ENCODE measurements around the gene CCDC174. TPM values are rescaled to one million over a fixed set of nuclear protein-coding genes. Genes with fewer than 3 reads are reported as not detected.
"Not testable (repeated sequence)": the region's sequence is repeated elsewhere in the genome, so short reads cannot be mapped to it uniquely, and the experiment has no call there.

CCDC174 gene
- total RNA-seq (2014; rRNA removed; shearing (Covaris generic)), result 8.4 and 15.6 TPM in 2 replicates

DNA sequence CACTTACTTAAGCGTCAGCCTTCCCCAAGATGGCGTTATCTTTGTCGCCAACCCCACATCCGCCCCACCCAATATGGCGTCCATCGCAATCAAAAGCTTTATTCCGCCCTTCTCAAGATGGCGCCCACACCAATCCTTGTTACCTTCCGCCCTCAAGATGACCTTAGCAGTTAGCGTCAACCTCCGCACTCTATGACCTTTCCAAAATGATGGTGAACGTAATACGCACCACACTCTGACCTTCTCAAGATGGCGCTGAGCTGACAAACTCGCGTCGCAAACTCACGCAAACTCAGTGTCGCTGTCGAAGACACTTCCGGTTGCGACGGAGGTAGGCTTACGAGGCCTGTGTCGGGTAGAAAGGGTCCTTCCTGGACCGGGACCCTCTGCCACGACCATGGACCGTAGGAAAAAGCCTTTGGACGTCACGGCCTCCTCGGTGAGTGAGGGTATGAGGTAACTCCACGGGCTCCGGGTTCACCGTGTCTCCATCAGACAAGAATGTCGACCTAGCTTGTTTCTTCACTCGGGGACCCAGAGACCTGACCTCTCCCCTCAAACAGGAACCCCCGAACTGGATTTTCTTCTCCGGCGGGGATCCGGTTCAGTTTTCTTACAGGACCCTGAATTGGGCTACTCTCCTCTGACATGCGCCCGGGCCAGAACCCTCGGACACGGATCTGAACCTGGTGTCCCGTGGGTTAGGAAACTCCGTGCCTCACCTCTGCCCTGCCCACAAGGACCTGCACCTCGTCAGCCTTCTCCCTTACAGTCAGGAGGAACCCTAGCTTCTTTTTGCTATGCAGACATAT is at the start of gene CCDC174:
TSS of gene CCDC174 (plus strand) at position 323 of the 812 bp plus-strand sequence. CDS start at position 398, 75 bp downstream.
- no peaks in the 10 kb centered on the region for H3K27me3 ChIP-seq (ENCODE audit: control insufficient read depth, insufficient read depth, low read length)
- peak within 1 kb of the TSS; percentile 94 for H3K4me3 ChIP-seq (ENCODE audit: insufficient read depth, low read depth, low read length)
- peak; percentile 85 for DNase-seq
- H3K36me3 ChIP-seq (replicated peaks; ENCODE audit: control insufficient read depth, insufficient read depth, low read length), result peaks cover 8% of the 10 kb centered on the region

DNA sequence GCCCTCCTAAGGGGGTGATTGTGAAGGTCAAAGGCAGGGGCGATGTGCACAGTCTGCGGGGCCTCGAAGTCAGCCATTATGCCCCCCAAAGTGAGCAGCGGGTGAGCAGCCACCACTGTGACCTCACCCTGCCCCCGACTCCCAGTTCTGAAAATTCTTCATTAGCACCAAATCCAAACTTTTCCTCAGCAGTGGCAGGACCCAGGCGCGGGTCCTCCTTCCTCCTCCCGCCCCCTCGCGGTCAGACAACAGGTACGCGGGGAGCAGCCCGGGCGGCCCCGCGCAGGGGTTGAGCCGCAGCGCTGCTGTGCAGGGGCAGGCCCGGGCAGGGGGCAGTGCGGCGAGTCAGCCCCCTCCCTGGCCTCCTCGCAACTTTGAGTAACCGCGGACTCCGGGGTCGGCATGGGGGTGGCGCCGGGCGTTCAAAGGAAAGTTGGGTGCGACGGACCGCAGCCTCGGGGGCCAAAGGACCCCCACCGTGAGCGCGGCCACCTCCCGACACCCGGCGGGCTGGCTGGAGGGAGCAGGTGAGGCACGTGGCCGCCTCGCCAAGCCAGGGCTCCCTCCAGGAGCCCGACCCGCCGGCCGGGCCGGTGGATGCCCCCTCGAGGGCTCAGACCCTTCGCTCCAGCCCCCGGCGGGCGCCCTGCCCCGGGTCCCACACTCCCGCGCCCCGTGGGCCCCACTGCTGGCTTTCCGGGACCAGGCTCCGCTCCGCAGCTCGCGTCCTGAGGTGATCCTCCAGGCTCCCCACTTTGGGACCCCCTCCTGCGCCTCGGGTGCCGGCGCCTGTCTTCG is 49.4 kb upstream of the CCDC174 start:
- Histone ChIP-seq H3K4me3 (ENCODE audit: insufficient read depth, low read depth, low read length) (peak overlapping the region; percentile 62), H3K27me3 (ENCODE audit: control insufficient read depth, insufficient read depth, low read length) (peaks cover 23% of the 10 kb centered on the region), H3K36me3 (replicated peaks; ENCODE audit: control insufficient read depth, insufficient read depth, low read length) (no peaks in the 10 kb centered on the region)
- peak; percentile 93 for DNase-seq

DNA sequence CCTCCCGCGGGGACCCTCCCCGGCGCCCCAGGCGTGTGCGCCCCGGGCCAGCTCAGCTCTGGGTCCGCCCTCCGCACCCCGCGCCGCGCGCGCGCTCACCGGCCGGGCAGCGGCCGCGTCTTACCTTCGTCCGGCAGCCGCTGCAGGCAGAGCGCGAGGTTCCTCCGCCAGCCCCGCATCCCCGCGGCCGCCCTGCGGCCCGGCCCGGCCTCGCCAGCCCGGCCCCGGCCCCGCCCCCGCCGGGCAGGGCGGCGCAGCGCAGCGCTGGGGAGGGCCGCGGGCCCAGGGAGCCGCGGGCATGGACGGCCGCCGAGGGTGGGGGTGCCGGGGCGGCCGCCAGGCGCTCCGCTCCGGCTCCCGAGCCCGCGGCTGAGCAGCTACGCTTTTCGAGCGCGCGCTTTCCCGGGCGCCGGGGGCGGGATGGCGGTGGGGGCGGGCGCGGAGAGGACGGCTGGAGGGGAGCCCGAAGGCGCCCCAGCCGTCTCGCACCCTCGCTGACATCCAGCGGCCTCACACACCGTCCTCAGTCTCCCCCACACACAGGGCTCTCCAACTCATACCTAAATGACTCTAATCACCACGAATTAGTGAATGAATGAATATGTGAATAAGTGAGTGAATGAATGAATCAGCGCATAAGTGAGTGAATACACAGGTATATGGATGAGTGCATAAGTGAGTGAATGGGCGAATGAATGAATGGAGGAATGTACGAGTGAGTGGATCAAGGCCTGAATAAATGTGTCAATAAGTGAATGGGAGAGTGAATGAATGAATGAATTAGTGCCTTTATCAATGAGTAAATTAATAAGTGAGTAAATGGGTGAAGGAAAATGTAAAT is 48.5 kb upstream of the CCDC174 start:
- peak overlapping the region; percentile 62 for H3K4me3 ChIP-seq (ENCODE audit: insufficient read depth, low read depth, low read length)
- peak; percentile 93 for DNase-seq
- no peaks in the 10 kb centered on the region for H3K36me3 ChIP-seq (replicated peaks; ENCODE audit: control insufficient read depth, insufficient read depth, low read length)
- peaks cover 23% of the 10 kb centered on the region for H3K27me3 ChIP-seq (ENCODE audit: control insufficient read depth, insufficient read depth, low read length)

DNA sequence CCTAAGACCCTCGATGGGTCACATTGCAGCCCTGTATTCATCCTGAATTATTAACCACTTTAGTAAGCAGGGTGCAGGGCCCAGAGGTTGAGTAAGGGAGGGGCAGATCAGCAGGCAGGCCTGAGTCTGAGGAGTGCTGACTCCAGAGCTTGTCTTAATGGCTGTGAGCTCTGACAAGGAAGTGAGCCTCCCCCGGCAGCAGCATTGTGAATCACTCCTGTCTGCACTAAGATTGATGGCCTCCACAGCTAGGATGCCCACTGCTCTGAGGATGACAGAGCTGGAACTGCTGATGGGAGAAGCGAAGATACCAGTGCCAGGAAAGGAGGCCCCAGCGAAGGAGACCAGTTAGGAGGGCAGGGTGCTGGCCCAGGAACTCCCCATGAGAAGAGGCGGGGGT is 46.5 kb upstream of the CCDC174 start:
- DNase-seq, result no peak
- no peak overlapping the region for H3K4me3 ChIP-seq (ENCODE audit: insufficient read depth, low read depth, low read length)
- no peaks in the 10 kb centered on the region for H3K36me3 ChIP-seq (replicated peaks; ENCODE audit: control insufficient read depth, insufficient read depth, low read length)
- peaks cover 23% of the 10 kb centered on the region for H3K27me3 ChIP-seq (ENCODE audit: control insufficient read depth, insufficient read depth, low read length)

DNA sequence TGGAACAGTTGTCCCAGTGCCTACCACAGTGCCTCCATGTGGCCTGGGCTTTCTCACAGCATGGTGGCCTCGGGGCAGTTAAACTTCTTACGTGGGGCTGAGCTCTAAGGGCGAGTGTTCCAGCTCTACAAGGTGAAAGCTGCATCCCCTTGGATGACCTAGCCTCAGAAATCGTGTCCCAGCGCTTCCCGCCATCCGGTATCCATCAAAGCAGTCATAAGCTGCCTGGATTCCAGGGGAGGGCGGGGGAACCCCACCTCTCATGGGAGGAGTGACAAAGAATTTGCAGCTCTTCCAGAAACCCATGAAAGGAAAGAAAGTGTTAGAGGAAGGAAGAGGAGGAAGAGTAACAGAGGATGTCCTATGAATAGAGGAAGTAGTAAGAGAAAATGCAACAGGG is 45.8 kb upstream of the CCDC174 start:
- peaks cover 23% of the 10 kb centered on the region for H3K27me3 ChIP-seq (ENCODE audit: control insufficient read depth, insufficient read depth, low read length)
- DNase-seq, result no peak
- no peaks in the 10 kb centered on the region for H3K36me3 ChIP-seq (replicated peaks; ENCODE audit: control insufficient read depth, insufficient read depth, low read length)
- H3K4me3 ChIP-seq (ENCODE audit: insufficient read depth, low read depth, low read length), result no peak overlapping the region

DNA sequence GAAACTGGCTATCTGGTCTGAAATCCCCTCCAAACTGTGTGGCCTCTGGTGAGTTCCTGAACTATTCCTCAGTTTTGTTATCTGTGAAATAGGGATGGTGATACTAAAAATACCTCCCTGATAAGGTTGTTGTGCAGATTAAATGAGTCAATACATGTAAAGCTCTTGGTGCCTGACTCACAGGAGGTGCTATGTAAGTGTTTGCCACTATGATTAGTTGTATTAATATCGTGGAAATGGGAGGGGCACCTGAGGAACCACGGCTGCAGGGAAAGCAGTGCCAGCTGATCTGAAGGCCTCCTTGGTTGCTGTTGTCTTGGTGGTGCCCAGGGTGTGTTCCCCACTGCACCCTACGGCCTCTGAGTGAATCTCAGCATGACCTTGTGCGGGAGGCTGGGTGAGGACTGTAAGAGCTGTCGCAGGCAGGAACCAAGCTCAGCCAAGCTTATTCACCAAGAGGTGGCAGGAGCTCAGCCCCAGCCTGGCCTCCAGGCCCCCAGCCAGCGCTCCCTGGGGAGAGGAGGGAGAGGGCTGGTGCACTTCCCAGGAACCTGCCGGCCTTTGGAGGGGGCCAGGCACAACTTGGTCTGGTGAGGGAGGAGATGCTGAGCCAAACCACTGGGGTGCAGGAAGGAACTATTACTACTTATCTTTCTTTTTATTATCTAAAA is 44.8 kb upstream of the CCDC174 start:
- peaks cover 16% of the 10 kb centered on the region for H3K27me3 ChIP-seq (ENCODE audit: control insufficient read depth, insufficient read depth, low read length)
- H3K4me3 ChIP-seq (ENCODE audit: insufficient read depth, low read depth, low read length), result no peak overlapping the region
- no peaks in the 10 kb centered on the region for H3K36me3 ChIP-seq (replicated peaks; ENCODE audit: control insufficient read depth, insufficient read depth, low read length)
- DNase-seq, result no peak

DNA sequence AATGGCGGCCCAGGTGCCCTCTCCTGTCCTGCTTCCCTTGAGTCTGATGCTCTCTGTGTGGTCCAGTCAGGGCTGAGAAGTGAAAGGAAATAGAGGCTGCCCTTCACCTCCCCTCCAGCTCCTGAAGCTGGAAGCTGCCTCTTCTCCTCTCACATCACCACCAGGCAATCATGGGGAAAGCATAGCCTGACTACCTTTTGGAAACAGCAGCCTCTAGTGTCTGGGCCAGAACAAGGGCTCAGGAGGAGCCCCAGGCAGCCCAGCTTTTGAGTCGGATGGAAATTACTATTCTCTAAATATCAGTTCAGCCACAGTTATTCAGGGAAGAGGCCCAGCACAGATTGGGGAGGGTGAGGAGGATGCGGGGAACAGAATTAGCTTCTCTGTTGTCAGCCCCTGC is 43.3 kb upstream of the CCDC174 start:
- DNase-seq, result peak; percentile 64
- Histone ChIP-seq H3K36me3 (replicated peaks; ENCODE audit: control insufficient read depth, insufficient read depth, low read length) (no peaks in the 10 kb centered on the region), H3K27me3 (ENCODE audit: control insufficient read depth, insufficient read depth, low read length) (peaks cover 5% of the 10 kb centered on the region), H3K4me3 (ENCODE audit: insufficient read depth, low read depth, low read length) (no peak overlapping the region)

DNA sequence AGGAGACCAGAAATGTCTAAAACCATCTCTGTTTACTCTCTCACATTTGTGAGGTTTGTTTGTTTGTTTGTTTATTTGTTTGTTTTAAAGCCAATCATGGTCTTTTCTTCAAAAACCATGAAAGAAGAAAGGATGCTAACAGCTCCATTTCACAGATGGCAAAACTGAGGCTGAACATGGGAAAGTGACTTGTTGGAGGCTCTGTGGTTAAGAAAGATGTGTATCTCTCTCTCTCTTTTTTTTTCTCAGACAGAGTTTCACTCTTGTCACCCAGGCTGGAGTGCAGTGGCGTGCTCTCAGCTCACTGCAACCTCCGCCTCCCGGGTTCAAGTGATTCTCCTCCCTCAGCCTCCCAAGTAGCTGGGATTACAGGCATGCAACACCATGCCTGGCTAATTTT is 42.5 kb upstream of the CCDC174 start:
- not testable (repeated sequence) for H3K4me3 ChIP-seq (ENCODE audit: insufficient read depth, low read depth, low read length); DNase-seq; H3K36me3 ChIP-seq (replicated peaks; ENCODE audit: control insufficient read depth, insufficient read depth, low read length); H3K27me3 ChIP-seq (ENCODE audit: control insufficient read depth, insufficient read depth, low read length)

DNA sequence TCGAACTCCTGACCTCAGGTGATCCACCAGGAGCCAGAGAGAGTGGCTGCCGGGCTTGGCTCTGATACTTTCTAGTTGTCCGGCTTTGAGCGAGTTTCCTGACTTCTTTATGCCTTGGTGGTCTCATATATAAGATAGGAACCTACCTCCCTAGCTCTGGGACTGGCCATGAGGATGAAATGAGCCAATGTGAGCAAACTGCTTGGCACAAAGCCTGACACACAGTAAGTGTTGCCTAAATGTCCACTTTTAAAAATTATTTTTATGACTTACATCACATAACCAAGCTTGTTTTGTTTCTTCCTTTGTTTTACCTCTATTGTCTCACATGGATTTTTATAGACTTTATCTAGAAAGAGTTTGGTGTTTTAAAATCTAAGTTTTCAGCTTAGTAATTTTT is 42.1 kb upstream of the CCDC174 start:
- no peak for DNase-seq
- no peaks in the 10 kb centered on the region for H3K27me3 ChIP-seq (ENCODE audit: control insufficient read depth, insufficient read depth, low read length)
- no peak overlapping the region for H3K4me3 ChIP-seq (ENCODE audit: insufficient read depth, low read depth, low read length)
- H3K36me3 ChIP-seq (replicated peaks; ENCODE audit: control insufficient read depth, insufficient read depth, low read length), result no peaks in the 10 kb centered on the region

DNA sequence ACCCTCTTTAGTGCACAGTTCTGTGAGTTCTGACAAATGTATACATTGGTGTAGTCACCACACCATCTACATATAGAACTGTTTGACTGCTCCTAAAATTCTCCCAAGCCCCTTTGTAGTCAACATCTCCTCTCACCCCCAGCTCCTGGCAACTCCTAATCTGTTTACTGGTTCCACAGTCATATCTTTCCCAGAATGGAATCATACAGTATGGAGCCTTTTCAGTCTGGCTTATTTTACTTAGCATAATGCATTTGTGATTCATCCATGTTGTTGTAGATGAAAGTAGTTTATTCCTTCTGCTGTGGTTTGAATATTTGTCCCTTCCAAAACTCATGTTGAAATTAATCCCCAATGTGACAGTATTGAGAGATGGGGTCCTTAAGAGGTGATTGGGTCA is 41.6 kb upstream of the CCDC174 start:
- no peak for DNase-seq

DNA sequence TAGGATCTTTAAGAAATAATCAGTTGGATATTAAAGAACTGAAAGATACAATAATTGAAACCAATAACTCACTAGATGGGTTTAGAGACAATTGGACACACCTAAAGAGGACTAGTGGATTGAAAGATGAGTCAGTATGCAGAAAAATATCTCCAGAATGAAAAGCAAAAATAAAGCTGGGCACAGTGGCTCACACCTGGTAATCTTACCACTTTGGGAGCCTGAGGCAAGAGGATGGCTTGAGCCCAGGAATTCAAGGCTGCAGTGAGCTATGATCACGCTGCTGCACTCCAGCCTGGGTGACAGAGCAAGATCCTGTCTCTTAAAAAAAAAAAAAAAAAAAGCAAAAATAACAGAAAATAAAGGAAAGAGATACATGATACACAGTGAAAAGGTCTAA is 37.4 kb upstream of the CCDC174 start:
- Histone ChIP-seq H3K27me3 (ENCODE audit: control insufficient read depth, insufficient read depth, low read length) (no peaks in the 10 kb centered on the region), H3K4me3 (ENCODE audit: insufficient read depth, low read depth, low read length) (no peak overlapping the region)
- no peak for DNase-seq

More for the DNA sequence above, 41.6 kb upstream of the CCDC174 start:
- Histone ChIP-seq H3K36me3 (replicated peaks; ENCODE audit: control insufficient read depth, insufficient read depth, low read length) (no peaks in the 10 kb centered on the region), H3K4me3 (ENCODE audit: insufficient read depth, low read depth, low read length) (no peak overlapping the region), H3K27me3 (ENCODE audit: control insufficient read depth, insufficient read depth, low read length) (no peaks in the 10 kb centered on the region)

DNA sequence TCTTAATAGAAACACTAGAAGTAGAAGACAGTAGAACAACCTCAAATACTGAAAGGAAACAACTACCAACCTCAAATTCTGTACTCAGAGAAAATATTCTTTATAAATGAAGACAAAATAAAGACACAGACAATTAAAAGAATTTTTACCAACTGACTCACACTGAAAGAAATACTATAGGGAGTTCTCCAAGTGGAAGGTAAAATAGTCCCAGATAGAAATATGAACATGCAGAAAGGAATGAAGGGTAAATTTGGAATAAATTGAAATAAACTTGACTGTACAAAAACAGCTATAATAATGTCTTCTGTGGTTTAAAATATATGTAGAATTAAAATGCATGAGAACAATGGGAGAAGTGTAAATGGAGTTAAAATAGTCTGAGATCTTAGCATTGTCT is 36.7 kb upstream of the CCDC174 start:
- no peaks in the 10 kb centered on the region for H3K27me3 ChIP-seq (ENCODE audit: control insufficient read depth, insufficient read depth, low read length)
- DNase-seq, result no peak
- no peak overlapping the region for H3K4me3 ChIP-seq (ENCODE audit: insufficient read depth, low read depth, low read length)
- H3K36me3 ChIP-seq (replicated peaks; ENCODE audit: control insufficient read depth, insufficient read depth, low read length), result no peaks in the 10 kb centered on the region

More for the DNA sequence above, 37.4 kb upstream of the CCDC174 start:
- H3K36me3 ChIP-seq (replicated peaks; ENCODE audit: control insufficient read depth, insufficient read depth, low read length), result no peaks in the 10 kb centered on the region

DNA sequence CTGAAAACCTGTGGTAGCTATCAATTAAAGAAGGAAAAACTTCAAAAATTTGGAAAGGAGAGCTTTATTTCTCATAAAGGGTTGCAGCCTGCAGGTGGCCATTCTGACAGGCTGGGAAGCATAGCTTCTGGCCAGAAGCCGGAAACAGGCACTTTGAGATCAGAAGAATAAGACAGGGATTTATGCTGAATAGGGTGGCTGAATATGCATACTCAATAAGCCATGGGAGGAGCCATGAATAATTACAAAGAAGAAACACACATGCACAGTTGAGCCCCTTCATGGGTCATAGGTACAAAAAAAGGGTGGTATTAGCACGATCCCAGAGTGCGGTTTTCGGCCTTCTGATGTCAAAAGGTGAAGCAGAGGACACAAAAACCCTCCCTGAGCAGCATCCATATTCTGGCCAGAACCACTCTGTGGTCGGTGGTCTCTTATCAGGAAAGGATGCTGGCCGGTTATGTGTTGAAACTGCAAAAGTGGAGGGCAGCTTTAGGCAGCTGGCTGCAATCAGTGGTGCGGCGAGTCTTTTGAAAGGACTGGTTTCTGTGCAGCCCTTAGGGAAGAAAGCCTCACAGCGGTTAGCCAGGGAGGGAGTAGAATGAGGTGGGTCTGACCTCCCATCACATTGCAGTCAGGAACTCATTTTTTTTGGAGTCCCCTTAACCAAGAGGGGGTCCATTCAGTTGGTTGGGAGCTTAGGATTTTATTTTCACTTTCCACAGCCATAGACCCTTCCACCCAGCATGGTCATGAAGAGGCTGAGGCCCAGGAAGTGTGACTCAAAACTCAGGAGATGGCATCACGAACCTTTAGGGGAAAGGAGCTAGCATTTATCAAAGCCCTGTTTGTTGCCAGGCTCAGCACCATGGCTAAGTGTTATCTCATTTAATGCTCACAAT is 34.7 kb upstream of the CCDC174 start:
- no peaks in the 10 kb centered on the region for H3K27me3 ChIP-seq (ENCODE audit: control insufficient read depth, insufficient read depth, low read length)
- H3K4me3 ChIP-seq (ENCODE audit: insufficient read depth, low read depth, low read length), result no peak overlapping the region
- no peaks in the 10 kb centered on the region for H3K36me3 ChIP-seq (replicated peaks; ENCODE audit: control insufficient read depth, insufficient read depth, low read length)
- DNase-seq, result no peak

All from H7 (cell line).